T-cell (primary cell): ENCODE results near the gene MYH6. TPM values are rescaled to one million over a fixed set of nuclear protein-coding genes. Genes with fewer than 3 reads are reported as not detected.

Source experiments
- ATAC-seq, 4 experiments: fragments of 200-7000 bp in 3 of 4; fragments of 150-1000 bp in 1 of 4; cut with Tn5 transposase; replicated peaks in 1 of 4; 1 replicate in 3 of 4; 2 replicates in 1 of 4; pipeline ENCODE4 v1.10.0; 2021; ENCODE audit warnings: moderate library complexity in 3 of 4, mild to moderate bottlenecking in 2 of 4, moderate number of reproducible peaks in 1 of 4
- CTCF ChIA-PET, 2 donors: fragments of 300-600 bp; sonication (Branson Sonifier 250); formaldehyde crosslinking; loops; one replicate each; lab custom pipeline; 2022; ENCODE audit warnings: antibody characterized with exemption in 2 of 2; lab: Charles Lee
- POLR2A ChIA-PET, 2 donors: fragments of 300-600 bp; sonication (Branson Sonifier 250); formaldehyde crosslinking; loops; one replicate each; lab custom pipeline; 2022; ENCODE audit warnings: antibody characterized with exemption in 2 of 2; lab: Charles Lee
- DNase-seq, 35 experiments: peaks; one replicate each; pipeline versions ENCODE4 v3.0.0 to v3.0.0-alpha.2; 2013 to 2023
- H3K27ac ChIP-seq: one replicate; pipeline ENCODE4 v1.5.1; 2013; ENCODE audit warnings: low read length
- H3K27me3 ChIP-seq, 2 experiments: replicated peaks in 1 of 2; 1 replicate in 1 of 2; 2 replicates in 1 of 2; pipeline versions ENCODE4 v1.6.1 to v1.7.0; 2013; ENCODE audit warnings: low read length in 1 of 2, mixed read lengths in 1 of 2; ENCODE audit not compliant: control insufficient read depth in 2 of 2, insufficient read depth in 2 of 2; ENCODE audit errors: extremely low read depth in 1 of 2
- H3K36me3 ChIP-seq, 2 donors: 1 replicate in 1 of 2; 2 replicates in 1 of 2; pipeline versions ENCODE4 v1.6.1 to v1.7.0; 2013; ENCODE audit warnings: low read length in 1 of 2; ENCODE audit not compliant: control insufficient read depth in 2 of 2, insufficient read depth in 1 of 2; ENCODE audit errors: extremely low read depth in 1 of 2
- H3K4me1 ChIP-seq, 2 experiments: 1 replicate in 1 of 2; 2 replicates in 1 of 2; pipeline versions ENCODE4 v1.6.1 to v1.7.0; 2013; ENCODE audit warnings: low read length in 2 of 2, mixed read lengths in 1 of 2; ENCODE audit not compliant: insufficient read depth in 2 of 2, control insufficient read depth in 1 of 2; ENCODE audit errors: extremely low read depth in 1 of 2
- H3K4me3 ChIP-seq, 2 donors: 1 replicate in 1 of 2; 2 replicates in 1 of 2; pipeline versions ENCODE4 v1.5.1 to v1.7.0; 2013; ENCODE audit warnings: mild to moderate bottlenecking in 2 of 2, low read length in 1 of 2, moderate library complexity in 1 of 2; ENCODE audit not compliant: control insufficient read depth in 1 of 2; ENCODE audit errors: extremely low read depth in 1 of 2
- H3K9me3 ChIP-seq: 2 replicates; pipeline ENCODE4 v1.7.0; 2013
- H3K27ac Mint-ChIP-seq, 2 donors: one replicate each; pipeline ENCODE4 v1.8.0; 2020 to 2021; ENCODE audit warnings: mild to moderate bottlenecking in 2 of 2, mixed read lengths in 2 of 2
- H3K27me3 Mint-ChIP-seq, 2 donors: one replicate each; pipeline ENCODE4 v1.8.0; 2021 to 2022; ENCODE audit warnings: mixed read lengths in 2 of 2
- H3K36me3 Mint-ChIP-seq: one replicate; pipeline ENCODE4 v1.8.0; 2021; ENCODE audit warnings: mixed read lengths
- H3K4me1 Mint-ChIP-seq, 3 donors: one replicate each; pipeline ENCODE4 v1.8.0; 2020 to 2022; ENCODE audit warnings: mixed read lengths in 3 of 3, mild to moderate bottlenecking in 1 of 3
- H3K4me3 Mint-ChIP-seq, 3 donors: one replicate each; pipeline ENCODE4 v1.8.0; 2020 to 2022; ENCODE audit warnings: mild to moderate bottlenecking in 3 of 3, mixed read lengths in 3 of 3, moderate library complexity in 3 of 3
- H3K9me3 Mint-ChIP-seq, 3 donors: one replicate each; pipeline ENCODE4 v1.8.0; 2020 to 2022; ENCODE audit warnings: mixed read lengths in 3 of 3
- WGBS: methylation state at CpG from one replicate; pipeline ENCODE4 v1.1.5; 2013; ENCODE audit warnings: missing lambda C conversion rate; ENCODE audit not compliant: insufficient coverage; 5-methylcytosine and 5-hydroxymethylcytosine counted together
- total RNA-seq, 35 experiments: library from RNA in 6 of 35; stranded (reverse) in 6 of 35; fragments of 120-200 nt in 1 of 35; gene quantifications; one replicate each; pipeline versions ENCODE4 v1.2.1 to v1.2.4 and lab custom pipeline; 2013 to 2026

MYH6 gene
- total RNA-seq, 5 donors from 2014 or later (not counting 1 experiment from before 2014, with no cell fraction given): not detected

- Histone ChIP-seq H3K4me1 (no peaks in the 10 kb centered on the region), H3K4me3 (no peak overlapping the region), H3K36me3 (no peaks in the 10 kb centered on the region), H3K9me3 (no peaks in the 10 kb centered on the region), H3K27ac (no peak overlapping the region), H3K27me3 (peaks cover 0 to 50% of the 10 kb centered on the region in 2 experiments)
- no peak overlapping the region for H3K4me3 Mint-ChIP-seq
- peaks cover 16 to 27% of the 10 kb centered on the region in 2 donors for H3K27me3 Mint-ChIP-seq
- H3K9me3 Mint-ChIP-seq: no peaks in the 10 kb centered on the region
- no peak for DNase-seq
- no peaks in the 10 kb centered on the region for H3K36me3 Mint-ChIP-seq
- no peaks in the 10 kb centered on the region for H3K4me1 Mint-ChIP-seq
- ChIA-PET CTCF (no interaction called here), POLR2A (interaction anchor here in 1 of 2 donors (0.6 kb wide), 1 partner anchor 1588 kb away, joined by 7 read pairs; no protein-coding TSS in a partner anchor)
- WGBS: 81% methylated on average over 9 of the region's 14 CpGs
- no peak for ATAC-seq
- H3K27ac Mint-ChIP-seq: no peak overlapping the region
These were observed 2.0 kb upstream of the MYH6 start for GRCh38 chr14:23409966-23410635.

- H3K4me1 Mint-ChIP-seq: no peaks in the 10 kb centered on the region
- no peak overlapping the region for H3K4me3 Mint-ChIP-seq
- ChIA-PET CTCF (no interaction called here), POLR2A (interaction anchor here in 1 of 2 donors (0.6 kb wide), 1 partner anchor 1588 kb away, joined by 7 read pairs; no protein-coding TSS in a partner anchor)
- no peak for DNase-seq
- H3K27me3 Mint-ChIP-seq: peaks cover 16 to 32% of the 10 kb centered on the region in 2 donors
- no peak for ATAC-seq
- Histone ChIP-seq H3K27ac (no peak overlapping the region), H3K27me3 (peaks cover 0 to 54% of the 10 kb centered on the region in 2 experiments), H3K4me3 (no peak overlapping the region), H3K36me3 (no peaks in the 10 kb centered on the region), H3K9me3 (no peaks in the 10 kb centered on the region), H3K4me1 (no peaks in the 10 kb centered on the region)
- WGBS: no CpG with 5 or more reads among the region's 2 CpGs
- no peak overlapping the region for H3K27ac Mint-ChIP-seq
- H3K36me3 Mint-ChIP-seq: no peaks in the 10 kb centered on the region
- H3K9me3 Mint-ChIP-seq: no peaks in the 10 kb centered on the region
These were observed 1.4 kb upstream of the MYH6 start for GRCh38 chr14:23409475-23409874.

DNA sequence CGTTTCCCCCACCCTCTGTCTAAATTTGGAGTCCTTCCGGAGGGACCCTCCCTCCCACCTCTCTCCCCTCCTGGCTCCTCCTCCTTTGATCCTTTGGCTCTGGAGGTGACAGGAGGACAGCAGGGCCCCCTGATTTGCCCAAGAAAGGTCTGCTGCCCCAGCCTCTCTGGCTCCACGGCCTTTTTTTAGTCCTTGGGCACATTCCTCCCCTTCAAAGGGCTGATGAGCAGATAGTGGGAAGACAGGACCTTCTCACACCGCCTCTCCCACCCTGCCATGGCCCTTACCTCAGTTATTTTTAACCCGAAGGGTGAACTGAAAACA is 196 bp upstream of the MYH6 start:
- H3K4me3 Mint-ChIP-seq: no peak overlapping the region
- no peak for DNase-seq
- Histone ChIP-seq H3K27ac (no peak overlapping the region), H3K36me3 (no peaks in the 10 kb centered on the region), H3K9me3 (no peaks in the 10 kb centered on the region), H3K27me3 (peaks cover 0 to 53% of the 10 kb centered on the region in 2 experiments), H3K4me3 (no peak overlapping the region), H3K4me1 (no peaks in the 10 kb centered on the region)
- WGBS: 75% methylated on average over 5 of the region's 5 CpGs
- no peaks in the 10 kb centered on the region for H3K9me3 Mint-ChIP-seq
- H3K36me3 Mint-ChIP-seq: no peaks in the 10 kb centered on the region
- H3K4me1 Mint-ChIP-seq: no peaks in the 10 kb centered on the region
- no peak for ATAC-seq
- CTCF ChIA-PET: no interaction called here
- peaks cover 18 to 35% of the 10 kb centered on the region in 2 donors for H3K27me3 Mint-ChIP-seq
- POLR2A ChIA-PET: interaction anchor here in 1 of 2 donors (0.6 kb wide), 1 partner anchor 469 kb away, joined by 11 read pairs; no protein-coding TSS in a partner anchor
- no peak overlapping the region for H3K27ac Mint-ChIP-seq

DNA sequence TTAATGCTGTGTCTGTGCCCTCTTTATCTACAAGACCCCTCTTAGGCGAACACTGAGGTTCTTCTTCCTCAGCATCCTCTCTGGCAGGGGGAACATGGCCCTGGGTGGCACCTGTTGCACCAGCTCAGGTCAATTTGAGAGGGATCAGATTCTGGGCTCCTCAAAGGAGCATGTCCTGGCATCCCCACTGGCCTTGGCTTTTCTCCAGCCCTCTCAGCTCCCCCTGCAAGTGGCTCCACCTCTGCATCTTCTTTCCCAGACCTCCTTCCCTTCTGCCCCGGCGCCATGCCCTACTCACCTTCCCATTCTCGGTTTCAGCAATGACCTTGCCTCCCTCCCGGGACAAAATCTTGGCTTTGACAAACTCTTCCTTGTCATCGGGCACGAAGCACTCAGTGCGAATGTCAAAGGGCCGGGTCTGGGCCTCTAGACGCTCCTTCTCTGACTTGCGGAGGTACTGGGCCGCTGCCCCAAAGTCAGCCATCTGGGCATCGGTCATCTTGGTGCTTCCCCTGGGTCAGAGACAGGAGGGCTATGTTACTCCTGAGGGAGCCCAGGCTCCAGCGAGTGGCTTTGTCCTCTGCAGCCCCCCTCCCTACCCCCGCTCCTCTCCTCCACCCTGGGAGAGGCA is 1.2 kb downstream of the MYH6 start:
- CTCF ChIA-PET: no interaction called here
- no peak for DNase-seq
- H3K4me1 Mint-ChIP-seq: no peaks in the 10 kb centered on the region
- Histone ChIP-seq H3K27me3 (peaks cover 0 to 51% of the 10 kb centered on the region in 2 experiments), H3K36me3 (no peaks in the 10 kb centered on the region), H3K9me3 (no peaks in the 10 kb centered on the region), H3K27ac (no peak overlapping the region), H3K4me3 (no peak overlapping the region), H3K4me1 (no peaks in the 10 kb centered on the region)
- peaks cover 22 to 39% of the 10 kb centered on the region in 2 donors for H3K27me3 Mint-ChIP-seq
- no peaks in the 10 kb centered on the region for H3K9me3 Mint-ChIP-seq
- H3K4me3 Mint-ChIP-seq: no peak overlapping the region
- no peaks in the 10 kb centered on the region for H3K36me3 Mint-ChIP-seq
- H3K27ac Mint-ChIP-seq: no peak overlapping the region
- WGBS: 85% methylated on average over 14 of the region's 15 CpGs
- ATAC-seq: no peak
- POLR2A ChIA-PET: no interaction called here

DNA sequence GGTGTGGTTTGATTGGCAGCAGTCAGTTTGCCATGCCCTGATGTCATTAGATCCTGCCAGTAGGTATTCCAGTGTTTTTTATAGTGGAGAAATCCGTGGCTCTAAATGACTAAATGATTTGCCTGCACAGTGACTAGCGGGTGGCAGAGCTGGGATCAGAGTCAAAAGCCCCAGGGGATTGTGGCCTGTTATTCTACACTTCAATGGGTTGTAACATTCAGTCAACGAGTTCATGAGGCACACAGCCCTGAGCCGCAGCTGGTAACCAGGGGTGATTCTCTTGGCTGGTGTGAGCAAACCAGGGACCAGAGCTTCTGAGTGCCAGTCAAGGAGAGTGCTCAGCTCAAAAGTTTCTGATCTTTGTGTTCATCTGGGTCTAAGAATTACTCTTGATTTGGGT is 1.8 kb downstream of the MYH6 start:
- peaks cover 0 to 51% of the 10 kb centered on the region in 2 experiments for H3K27me3 ChIP-seq
- no peaks in the 10 kb centered on the region for H3K4me1 Mint-ChIP-seq
- DNase-seq (no peak), ATAC-seq (no peak)
- no peaks in the 10 kb centered on the region for H3K4me1 ChIP-seq
- H3K4me3 Mint-ChIP-seq: no peak overlapping the region
- no peaks in the 10 kb centered on the region for H3K36me3 ChIP-seq
- no peak overlapping the region for H3K27ac ChIP-seq
- ChIA-PET CTCF (no interaction called here), POLR2A (no interaction called here)
- no peaks in the 10 kb centered on the region for H3K9me3 Mint-ChIP-seq
- H3K27me3 Mint-ChIP-seq: peaks cover 21 to 38% of the 10 kb centered on the region in 2 donors
- no peak overlapping the region for H3K27ac Mint-ChIP-seq
- no peaks in the 10 kb centered on the region for H3K9me3 ChIP-seq
- 65% methylated on average over 4 of the region's 4 CpGs for WGBS
- H3K36me3 Mint-ChIP-seq: no peaks in the 10 kb centered on the region
- no peak overlapping the region for H3K4me3 ChIP-seq

DNA sequence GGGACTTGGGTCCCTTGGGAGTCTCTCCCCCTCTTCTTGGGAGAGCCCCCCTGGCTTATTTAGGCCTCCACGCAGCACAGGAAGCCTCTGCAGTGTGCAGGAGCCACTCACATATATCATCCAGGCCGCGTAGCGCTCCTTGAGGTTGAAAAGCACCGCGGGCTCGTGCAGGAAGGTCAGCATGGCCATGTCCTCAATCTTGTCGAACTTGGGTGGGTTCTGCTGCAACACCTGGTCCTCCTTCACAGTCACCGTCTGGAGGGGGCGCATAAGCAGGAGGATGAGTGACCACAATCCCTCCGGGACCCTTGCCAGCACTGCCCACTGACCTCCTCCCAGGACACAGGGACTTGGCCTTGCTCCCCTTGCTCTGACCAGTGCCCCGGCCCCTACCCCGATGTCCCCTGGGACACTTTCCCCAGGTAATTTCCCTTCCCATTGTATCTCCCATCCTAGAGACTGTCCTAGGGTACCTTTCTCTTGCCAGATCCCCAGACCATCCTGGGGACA is 2.5 kb downstream of the MYH6 start:
- H3K4me3 Mint-ChIP-seq: no peak overlapping the region
- POLR2A ChIA-PET: no interaction called here
- Histone ChIP-seq H3K27ac (no peak overlapping the region), H3K9me3 (no peaks in the 10 kb centered on the region), H3K4me1 (no peaks in the 10 kb centered on the region), H3K36me3 (no peaks in the 10 kb centered on the region), H3K4me3 (no peak overlapping the region), H3K27me3 (peaks cover 0 to 49% of the 10 kb centered on the region in 2 experiments)
- H3K4me1 Mint-ChIP-seq: no peaks in the 10 kb centered on the region
- H3K9me3 Mint-ChIP-seq: no peaks in the 10 kb centered on the region
- ATAC-seq: no peak
- H3K27me3 Mint-ChIP-seq: peaks cover 21 to 38% of the 10 kb centered on the region in 2 donors
- DNase-seq: no peak
- H3K36me3 Mint-ChIP-seq: no peaks in the 10 kb centered on the region
- CTCF ChIA-PET: no interaction called here
- 78% methylated on average over 13 of the region's 13 CpGs for WGBS
- no peak overlapping the region for H3K27ac Mint-ChIP-seq
